HUES6 (cell line): ENCODE results near the gene ARMC6.

Source experiments
- H3K27ac ChIP-seq: 2 replicates; pipeline ENCODE4 v1.7.0; 2013; ENCODE audit warnings: low read depth, mild to moderate bottlenecking, low read length, inconsistent platforms
- H3K27me3 ChIP-seq: 2 replicates; pipeline ENCODE4 v1.6.1; 2013; ENCODE audit warnings: low read length; ENCODE audit not compliant: control insufficient read depth, insufficient read depth
- H3K36me3 ChIP-seq: 2 replicates; pipeline ENCODE4 v1.6.1; 2013; ENCODE audit warnings: low read length; ENCODE audit not compliant: control insufficient read depth, insufficient read depth
- H3K4me1 ChIP-seq: 2 replicates; pipeline ENCODE4 v1.6.1; 2013; ENCODE audit warnings: low read length; ENCODE audit not compliant: control insufficient read depth, insufficient read depth
- H3K4me3 ChIP-seq: 2 replicates; pipeline ENCODE4 v1.5.1; 2013; ENCODE audit warnings: low read depth, low read length
- H3K9ac ChIP-seq: one replicate; pipeline ENCODE4 v1.6.1; 2013; ENCODE audit warnings: mild to moderate bottlenecking, low read length
- H3K9me3 ChIP-seq: 2 replicates; pipeline ENCODE4 v1.6.1; 2013; ENCODE audit warnings: low read depth, low read length; ENCODE audit not compliant: control insufficient read depth, insufficient read depth

ARMC6 gene

DNA sequence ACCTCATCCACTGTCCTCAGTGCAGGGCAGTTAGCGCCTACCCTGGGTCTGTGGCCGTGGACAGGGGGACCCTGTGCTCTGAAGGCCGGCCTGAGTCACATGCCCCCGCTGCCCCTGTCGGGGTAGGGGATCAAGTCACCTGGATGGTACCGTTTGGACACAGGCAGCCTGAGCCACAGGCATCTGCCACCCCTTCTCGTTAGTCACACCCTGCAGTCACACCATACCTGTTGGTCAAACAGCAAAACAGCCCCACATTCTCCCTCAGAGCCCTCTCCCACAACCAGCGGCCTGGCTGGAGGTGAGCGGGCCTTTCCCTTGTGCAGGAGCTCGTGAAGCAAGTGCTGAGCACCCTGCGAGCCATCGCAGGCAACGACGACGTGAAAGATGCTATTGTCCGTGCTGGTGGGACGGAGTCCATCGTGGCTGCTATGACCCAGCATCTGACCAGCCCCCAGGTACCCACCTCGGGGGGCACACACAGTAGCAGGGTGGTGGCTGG is 21.6 kb downstream of the ARMC6 start:
- Histone ChIP-seq H3K36me3 (peaks cover 83% of the 10 kb centered on the region), H3K9me3 (no peaks in the 10 kb centered on the region), H3K27ac (no peak overlapping the region), H3K27me3 (no peaks in the 10 kb centered on the region), H3K4me3 (no peak overlapping the region), H3K4me1 (no peaks in the 10 kb centered on the region), H3K9ac (no peak overlapping the region)

DNA sequence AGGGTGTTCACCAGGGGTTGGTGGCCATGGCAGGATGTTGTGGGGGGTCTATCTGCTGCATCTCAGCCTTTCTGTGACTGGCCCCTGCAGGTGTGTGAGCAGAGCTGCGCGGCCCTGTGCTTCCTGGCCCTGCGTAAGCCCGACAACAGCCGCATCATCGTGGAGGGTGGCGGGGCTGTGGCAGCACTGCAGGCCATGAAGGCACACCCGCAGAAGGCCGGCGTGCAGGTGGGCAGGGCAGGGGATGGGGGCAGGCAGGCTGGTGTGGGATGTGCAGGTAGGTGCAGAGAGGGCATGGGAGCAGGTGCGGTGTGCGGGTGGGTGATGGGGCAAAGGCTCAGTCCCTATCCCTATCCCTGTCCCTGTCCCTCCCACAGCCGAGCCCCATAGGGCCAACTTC is 22.3 kb downstream of the ARMC6 start:
- Histone ChIP-seq H3K4me1 (no peaks in the 10 kb centered on the region), H3K27ac (no peak overlapping the region), H3K9ac (no peak overlapping the region), H3K4me3 (no peak overlapping the region), H3K9me3 (no peaks in the 10 kb centered on the region), H3K27me3 (no peaks in the 10 kb centered on the region), H3K36me3 (peaks cover 78% of the 10 kb centered on the region)

DNA sequence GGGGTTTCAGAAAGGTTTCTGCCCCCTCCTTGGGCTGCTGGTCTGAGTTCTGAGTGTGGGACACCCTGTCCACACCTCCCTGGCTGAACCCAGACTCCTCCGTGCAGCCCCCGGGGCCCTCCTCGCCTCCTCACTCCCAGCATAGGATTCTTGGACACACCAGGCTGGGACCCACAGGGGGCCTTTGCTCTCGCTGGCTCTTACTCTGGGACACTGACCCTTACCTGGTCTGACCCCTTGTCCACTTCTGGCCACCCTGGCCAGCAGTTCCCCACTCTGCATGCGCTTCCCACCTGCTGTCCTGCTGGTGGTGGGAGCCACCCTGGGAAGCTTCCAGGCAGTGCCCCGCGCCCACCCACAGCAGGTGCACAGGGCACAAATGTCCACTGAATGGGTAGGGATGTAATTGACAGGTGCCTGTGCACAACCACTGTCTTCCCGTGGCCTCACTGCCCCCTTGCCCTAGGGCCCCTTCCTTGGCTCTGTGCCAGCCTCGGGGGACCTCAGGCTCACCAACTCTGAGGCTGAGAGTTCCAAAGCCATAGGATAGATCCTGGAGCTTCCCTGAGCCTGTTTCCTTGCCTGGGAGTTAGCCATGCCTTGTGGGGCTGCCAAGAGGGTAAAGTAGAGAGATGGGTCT is 23.4 kb downstream of the ARMC6 start:
- Histone ChIP-seq H3K9ac (no peak overlapping the region), H3K4me3 (no peak overlapping the region), H3K27ac (no peak overlapping the region), H3K36me3 (peaks cover 69% of the 10 kb centered on the region), H3K27me3 (no peaks in the 10 kb centered on the region), H3K9me3 (no peaks in the 10 kb centered on the region), H3K4me1 (no peaks in the 10 kb centered on the region)

DNA sequence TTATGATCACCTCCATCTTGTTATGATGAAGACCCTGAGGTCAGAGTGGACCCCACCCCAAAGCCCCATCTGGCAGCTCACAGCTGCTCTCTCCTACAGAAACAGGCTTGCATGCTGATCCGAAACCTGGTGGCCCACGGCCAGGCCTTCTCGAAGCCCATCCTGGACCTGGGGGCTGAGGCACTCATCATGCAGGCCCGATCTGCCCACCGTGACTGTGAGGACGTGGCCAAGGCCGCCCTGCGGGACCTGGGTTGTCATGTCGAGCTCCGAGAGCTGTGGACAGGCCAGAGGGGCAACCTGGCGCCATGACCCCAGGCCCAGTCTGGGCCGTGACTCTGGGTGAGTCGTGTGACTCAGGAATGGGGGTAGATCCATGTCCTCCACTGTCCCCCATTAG is 23.9 kb downstream of the ARMC6 start:
- peaks cover 64% of the 10 kb centered on the region for H3K36me3 ChIP-seq
- no peaks in the 10 kb centered on the region for H3K9me3 ChIP-seq
- H3K4me3 ChIP-seq = no peak overlapping the region
- peaks cover 3% of the 10 kb centered on the region for H3K4me1 ChIP-seq
- H3K9ac ChIP-seq = no peak overlapping the region
- H3K27ac ChIP-seq = no peak overlapping the region
- H3K27me3 ChIP-seq = no peaks in the 10 kb centered on the region

DNA sequence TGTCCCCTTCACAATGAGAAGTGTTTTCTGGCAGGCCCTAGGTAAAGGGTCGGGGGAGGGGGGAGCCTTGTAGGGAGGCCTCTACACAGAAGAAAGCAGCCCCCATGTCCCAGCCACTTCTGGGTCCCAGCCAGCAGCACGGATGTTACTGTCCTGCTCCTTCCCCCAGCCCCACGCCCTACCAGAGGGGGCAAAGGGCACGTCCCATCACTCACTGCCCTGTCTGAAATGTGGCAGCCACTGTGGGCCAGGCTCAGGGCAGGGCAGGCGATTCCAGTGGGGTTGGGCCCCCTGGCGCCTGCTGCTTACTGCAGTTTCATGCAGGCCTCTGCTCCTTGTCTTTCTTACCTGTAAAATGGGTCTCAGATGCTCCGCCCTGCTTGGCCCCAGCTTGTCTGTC is 24.3 kb downstream of the ARMC6 start:
- H3K36me3 ChIP-seq = peaks cover 60% of the 10 kb centered on the region

DNA sequence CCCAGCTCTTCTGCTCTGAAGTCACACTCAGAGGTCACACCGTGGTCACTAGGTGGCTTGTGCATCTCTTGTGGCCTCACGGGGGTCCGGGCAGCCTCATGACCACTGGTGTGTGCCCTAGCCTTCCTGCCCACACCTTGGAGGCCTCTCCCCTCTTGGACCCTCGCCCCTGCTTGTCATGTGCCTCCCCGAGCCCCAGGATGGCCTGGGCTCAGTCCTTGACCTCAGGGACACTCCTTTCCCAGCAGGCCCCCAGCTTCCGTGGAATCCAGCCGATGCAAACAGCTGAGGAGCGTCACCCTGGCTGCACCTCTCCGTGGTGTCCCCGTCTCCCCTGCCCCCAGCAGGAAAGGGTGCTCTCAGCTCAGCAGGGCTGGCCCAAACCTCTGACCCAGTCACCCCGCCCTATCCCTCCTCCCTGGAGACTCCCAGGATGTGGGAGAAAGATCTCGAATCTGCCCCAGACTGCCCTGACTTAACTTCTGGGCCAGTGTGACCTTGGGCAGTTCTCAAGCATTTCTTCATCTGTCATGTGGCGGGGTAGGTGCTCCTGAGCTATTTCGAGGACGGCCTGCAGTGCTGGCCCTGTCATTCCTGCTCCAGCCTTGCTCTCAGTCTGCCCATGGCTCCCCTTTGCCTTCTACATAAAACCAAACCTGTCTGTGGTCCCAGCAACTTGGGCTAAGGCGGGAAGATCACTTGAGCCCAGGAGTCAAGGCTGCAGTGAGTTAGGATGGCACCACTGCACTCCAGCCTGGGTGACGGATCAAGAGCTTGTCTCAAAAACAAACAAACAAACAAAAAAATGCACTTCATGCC is 25.8 kb downstream of the ARMC6 start:
- H3K9me3 ChIP-seq = no peaks in the 10 kb centered on the region
- peaks cover 51% of the 10 kb centered on the region for H3K36me3 ChIP-seq
- peaks cover 9% of the 10 kb centered on the region for H3K4me1 ChIP-seq
- no peak overlapping the region for H3K4me3 ChIP-seq
- no peak overlapping the region for H3K9ac ChIP-seq
- no peak overlapping the region for H3K27ac ChIP-seq
- H3K27me3 ChIP-seq = peaks cover 2% of the 10 kb centered on the region

More for the DNA sequence above, 24.3 kb downstream of the ARMC6 start:
- peaks cover 7% of the 10 kb centered on the region for H3K4me1 ChIP-seq
- H3K4me3 ChIP-seq = no peak overlapping the region
- no peak overlapping the region for H3K27ac ChIP-seq
- no peak overlapping the region for H3K9ac ChIP-seq
- H3K27me3 ChIP-seq = no peaks in the 10 kb centered on the region
- no peaks in the 10 kb centered on the region for H3K9me3 ChIP-seq

DNA sequence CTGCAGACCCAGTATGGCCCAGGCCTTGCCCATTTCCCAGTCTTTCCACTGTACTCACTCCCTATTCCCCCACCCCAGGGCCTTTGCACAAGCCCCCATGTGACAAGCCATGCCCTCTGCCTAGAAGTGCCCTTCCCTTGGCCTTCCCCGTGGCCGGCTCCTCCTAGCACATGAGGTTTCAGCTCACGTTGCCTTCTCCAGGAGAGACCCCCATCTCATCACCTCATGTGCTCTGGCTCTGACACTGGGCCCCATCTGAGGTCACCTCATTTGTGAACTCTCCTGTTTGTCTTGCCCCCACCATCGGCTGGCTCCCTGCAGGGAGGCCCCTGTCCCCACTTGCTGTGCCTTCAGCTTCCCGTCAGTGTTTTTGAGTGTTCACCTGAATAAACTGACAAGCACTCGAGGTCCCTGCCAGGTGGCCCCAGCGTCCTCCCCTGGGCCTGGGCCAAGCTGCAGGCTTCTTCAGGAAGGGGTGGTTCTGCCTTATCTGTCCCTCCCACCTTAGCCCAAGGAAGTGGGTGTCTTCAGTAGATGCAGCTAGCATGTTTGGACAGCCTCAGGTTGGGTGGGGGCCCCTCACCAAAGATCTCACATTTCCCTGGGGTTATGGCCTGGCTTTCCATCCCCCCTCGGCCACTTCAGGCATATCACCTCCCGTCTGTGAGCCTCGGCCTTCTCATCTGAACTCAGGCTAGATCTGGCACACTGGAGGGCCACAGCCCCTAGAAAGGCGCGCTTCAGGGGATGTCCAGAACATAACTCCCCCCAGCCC is 26.6 kb downstream of the ARMC6 start:
- H3K4me3 ChIP-seq = no peak overlapping the region
- no peak overlapping the region for H3K27ac ChIP-seq
- peaks cover 17% of the 10 kb centered on the region for H3K4me1 ChIP-seq
- peaks cover 43% of the 10 kb centered on the region for H3K36me3 ChIP-seq
- no peaks in the 10 kb centered on the region for H3K9me3 ChIP-seq
- H3K9ac ChIP-seq = no peak overlapping the region
- H3K27me3 ChIP-seq = peaks cover 10% of the 10 kb centered on the region

DNA sequence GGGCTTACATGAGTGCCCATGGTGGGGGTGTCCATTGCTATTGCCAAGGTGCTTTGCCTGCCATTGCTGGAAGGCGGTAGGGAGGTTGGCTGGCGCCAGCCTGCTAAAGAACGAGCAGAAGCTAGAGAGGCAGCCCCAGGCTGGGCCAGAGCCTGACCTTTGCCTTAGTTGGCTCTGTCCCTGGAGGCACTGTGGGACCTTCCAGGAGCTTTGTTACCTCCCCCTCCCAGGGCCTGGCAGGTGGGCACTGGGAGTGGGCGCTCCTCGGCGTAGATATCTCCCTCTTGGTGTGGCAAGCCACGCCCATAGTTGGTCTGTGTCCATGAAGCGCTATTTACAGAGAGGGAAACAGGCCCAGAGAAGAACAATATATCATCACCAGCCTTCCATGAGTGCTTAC is 28.1 kb downstream of the ARMC6 start:
- Histone ChIP-seq H3K36me3 (peaks cover 33% of the 10 kb centered on the region), H3K27ac (no peak overlapping the region), H3K9ac (no peak overlapping the region), H3K9me3 (no peaks in the 10 kb centered on the region), H3K27me3 (peaks cover 15% of the 10 kb centered on the region), H3K4me1 (peaks cover 23% of the 10 kb centered on the region), H3K4me3 (no peak overlapping the region)

DNA sequence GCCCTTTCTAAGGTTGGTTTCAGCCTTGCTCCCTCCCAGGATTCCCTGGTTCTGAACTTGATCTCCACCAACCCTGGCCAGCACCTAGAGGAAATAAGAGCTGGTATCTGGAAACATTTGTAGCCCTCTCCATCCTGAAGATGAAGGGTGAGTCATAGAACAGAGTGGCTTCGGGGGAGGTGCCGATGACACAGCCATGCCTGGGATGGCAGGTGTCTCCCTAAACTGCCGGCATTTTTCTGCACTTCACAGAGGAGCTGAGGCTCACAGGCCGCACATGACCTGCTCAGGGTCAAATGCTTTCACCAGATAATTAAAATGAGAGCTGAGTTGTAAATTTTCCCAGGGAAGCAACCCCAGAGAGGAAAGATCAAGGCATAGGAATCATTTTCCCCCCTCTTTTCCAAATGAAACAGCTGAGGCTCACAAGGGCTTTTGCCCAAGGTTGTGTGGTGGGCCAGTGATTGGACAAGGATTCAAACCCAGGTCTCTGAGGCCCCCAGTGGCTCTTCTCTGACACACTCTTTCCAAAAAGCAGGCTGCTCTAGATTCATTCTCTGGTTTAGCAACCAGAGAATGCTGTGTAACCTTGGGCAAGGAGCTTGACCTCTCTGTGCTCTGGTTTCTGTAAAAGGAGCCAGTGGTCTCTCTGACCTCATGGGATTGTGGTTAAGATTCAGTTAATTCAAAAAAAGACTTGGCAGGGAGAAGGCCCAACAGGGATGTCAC is 29.2 kb downstream of the ARMC6 start:
- Histone ChIP-seq H3K4me3 (peak overlapping the region; percentile 63), H3K27ac (no peak overlapping the region), H3K36me3 (peaks cover 23% of the 10 kb centered on the region), H3K9me3 (no peaks in the 10 kb centered on the region), H3K27me3 (peaks cover 26% of the 10 kb centered on the region), H3K9ac (peak overlapping the region; percentile 65), H3K4me1 (peaks cover 23% of the 10 kb centered on the region)

DNA sequence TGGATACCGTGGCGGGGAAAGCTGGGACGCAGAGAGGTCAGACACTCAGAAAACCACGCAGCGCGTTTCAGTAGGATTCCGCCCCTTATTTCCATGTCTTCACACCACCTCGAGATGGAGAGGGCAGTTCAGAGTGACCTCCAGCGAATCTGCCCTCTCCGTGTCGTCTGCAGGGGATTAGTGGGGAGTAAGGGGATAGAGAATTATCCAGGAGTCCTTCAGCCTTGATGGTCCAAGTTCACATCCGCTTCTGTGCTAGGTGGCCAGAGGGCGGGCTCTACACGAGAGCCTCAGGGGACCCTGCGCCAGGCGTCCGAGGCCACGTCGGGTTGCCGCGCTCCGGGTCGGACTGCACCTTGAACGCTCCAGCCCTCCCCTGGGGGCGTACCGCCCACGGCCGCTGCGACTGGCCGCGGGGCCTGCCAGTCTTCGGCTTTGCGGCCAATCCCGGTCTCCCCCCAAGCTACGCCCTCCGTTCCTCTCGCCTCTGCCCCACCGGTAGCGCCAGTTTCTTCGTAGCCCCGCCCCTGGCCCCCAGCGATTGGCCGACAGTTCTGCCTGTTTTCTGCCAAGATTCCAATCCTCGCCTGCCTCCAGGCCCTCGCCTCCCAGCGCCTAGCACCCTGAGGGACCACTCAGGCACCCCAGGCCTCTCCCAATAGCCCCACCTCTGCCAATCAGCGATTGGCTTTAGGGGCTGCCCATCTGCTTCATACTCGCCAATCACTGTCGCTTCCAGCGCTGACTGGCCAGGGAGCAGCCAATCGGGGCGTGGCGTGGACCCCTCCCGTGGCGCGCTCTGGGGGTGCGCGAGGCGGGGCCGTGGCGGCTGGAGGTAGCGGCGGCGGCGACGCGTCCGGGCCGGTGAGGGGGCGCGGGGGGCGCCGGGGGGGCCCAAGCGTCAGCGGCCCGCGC is 30.0 kb downstream of the ARMC6 start, which contains the start of gene SLC25A42:
SLC25A42 (plus strand) TSS at position 812 of the 915 bp plus-strand sequence. CDS start 32,131 bp downstream, outside the sequence.
- H3K27me3 ChIP-seq = peaks cover 28% of the 10 kb centered on the region
- H3K9ac ChIP-seq = peak within 1 kb of the TSS; percentile 65
- peaks cover 23% of the 10 kb centered on the region for H3K4me1 ChIP-seq
- no peaks in the 10 kb centered on the region for H3K9me3 ChIP-seq
- H3K27ac ChIP-seq = no peak within 1 kb of the TSS
- H3K36me3 ChIP-seq = peaks cover 15% of the 10 kb centered on the region; the same call in 1 of the 2 replicates
- H3K4me3 ChIP-seq = peak within 1 kb of the TSS; percentile 63
